NCI-H2227 (cell line): ENCODE measurements around the gene DIP2B.

Source experiments
- DNase-seq: peaks from one replicate; lab custom pipeline; 2025; ENCODE audit not compliant: unreplicated experiment; lab: John Stamatoyannopoulos, UW

DIP2B gene

DNA sequence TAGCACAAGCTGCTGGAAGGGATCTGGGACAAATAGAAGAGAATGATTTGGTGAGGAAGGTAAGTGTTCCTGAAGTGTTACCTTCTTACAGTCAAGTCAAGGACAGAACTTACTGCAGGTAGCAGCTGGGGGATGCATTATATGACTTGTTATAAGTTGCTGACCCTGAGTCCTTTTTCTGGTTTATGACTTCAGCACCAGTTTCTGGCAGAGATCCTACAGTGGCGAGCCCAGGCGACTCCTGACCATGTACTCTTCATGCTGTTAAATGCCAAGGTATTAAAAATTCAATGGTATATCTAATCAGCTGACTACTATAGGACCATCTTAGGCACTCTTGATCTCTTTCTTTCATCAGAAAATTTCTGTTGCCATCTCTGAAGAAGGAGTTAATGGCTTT is 214.0 kb downstream of the DIP2B start:
- DNase-seq, result no peak

DNA sequence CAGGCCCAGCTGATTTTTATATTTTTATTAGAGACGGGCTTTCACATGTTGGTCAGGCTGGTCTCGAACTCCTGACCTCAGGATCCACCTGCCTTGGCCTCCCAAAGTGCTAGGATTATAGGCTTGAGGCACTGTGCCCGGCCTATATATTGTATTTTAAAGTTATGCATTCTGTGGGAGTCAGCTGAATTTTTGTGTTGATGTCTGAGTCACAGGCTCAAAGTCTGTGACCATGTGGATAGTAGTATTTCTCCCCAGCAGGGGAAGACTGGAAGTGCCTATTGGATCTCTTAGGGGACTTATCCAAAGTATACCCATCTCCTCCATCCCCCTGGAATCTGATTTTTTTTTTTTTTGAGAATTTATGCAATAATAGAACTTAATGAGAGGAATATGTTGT is 215.3 kb downstream of the DIP2B start:
- no peak for DNase-seq

DNA sequence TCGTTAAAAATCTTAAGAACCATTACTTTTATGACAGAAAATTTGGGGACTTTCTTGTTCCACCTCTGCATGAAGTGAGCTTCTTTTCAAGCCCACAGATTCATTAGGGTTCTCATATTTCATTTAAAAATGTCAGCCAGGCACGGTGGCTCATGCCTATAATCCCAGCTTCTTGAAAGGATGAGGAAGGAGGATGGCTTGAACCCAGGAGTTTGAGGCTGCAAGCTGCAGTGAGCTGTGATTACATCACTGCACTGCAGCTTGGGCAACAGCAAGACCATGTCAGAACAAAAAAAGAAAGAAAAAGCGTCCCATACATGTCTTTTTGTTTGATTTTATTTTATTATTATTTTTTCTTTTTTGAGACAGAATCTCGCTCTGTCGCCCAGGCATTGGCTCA is 215.7 kb downstream of the DIP2B start:
- DNase-seq, result no peak

DNA sequence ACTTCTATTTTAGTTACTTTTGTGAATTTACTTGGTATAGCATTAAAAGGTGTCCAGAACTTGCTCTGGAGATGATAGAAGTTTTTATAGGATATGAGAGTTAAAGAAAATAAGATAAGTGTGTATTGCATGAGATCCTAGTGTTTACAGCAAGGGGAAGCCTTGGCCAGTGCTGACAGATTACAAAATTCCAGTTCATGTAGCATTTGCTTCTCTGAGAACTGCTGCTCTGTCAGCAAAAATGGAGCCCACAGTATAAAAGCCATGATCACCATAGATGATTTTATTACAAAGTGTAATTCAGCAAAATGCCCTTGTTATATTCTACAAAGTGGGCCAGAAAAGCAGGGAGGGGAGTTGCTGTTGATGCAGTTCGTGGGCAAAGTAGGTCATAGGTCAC is 219.1 kb downstream of the DIP2B start:
- no peak for DNase-seq

DNA sequence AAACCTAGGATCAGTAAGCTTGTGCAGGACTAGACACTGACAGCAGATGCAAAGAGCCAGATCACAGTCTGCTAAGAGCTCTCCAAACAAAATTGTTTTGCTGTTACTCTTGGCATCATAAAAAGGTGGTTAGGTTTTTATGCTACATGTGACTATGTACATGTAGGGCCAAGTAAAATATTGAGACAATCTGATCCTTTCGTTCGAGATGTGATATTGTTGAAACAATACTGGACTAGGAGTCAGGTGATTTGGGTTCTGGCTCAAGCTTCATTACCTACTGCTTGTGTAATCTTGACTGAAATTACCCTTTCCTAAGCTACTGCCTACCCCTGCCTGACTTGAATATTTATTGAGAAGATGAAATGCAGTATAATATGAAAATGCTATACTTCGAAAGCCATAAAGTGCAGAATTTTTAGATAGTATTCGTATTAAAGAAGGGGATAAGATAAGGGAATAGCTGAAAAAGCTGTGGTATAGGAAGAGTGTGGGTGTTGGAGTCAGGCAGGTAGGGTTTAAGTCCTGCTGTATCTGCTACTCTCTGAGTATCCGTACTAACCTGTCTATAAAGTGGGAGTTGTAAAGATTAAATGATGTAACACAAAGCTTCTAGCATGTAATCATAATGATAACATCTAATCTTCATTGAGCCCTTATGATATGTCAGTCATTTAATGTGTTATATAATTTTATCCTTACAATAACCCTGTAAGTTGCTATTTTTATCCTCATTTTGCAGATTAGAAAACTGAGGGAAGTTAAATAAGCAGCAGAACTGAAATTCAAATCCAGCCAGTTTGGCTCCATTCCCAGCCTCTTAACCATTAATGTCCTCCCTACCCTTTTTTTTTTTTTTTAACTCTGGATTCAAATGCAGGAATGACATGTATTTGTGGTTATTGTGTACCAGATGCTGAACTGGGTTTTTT is 220.5 kb downstream of the DIP2B start:
- DNase-seq, result no peak

DNA sequence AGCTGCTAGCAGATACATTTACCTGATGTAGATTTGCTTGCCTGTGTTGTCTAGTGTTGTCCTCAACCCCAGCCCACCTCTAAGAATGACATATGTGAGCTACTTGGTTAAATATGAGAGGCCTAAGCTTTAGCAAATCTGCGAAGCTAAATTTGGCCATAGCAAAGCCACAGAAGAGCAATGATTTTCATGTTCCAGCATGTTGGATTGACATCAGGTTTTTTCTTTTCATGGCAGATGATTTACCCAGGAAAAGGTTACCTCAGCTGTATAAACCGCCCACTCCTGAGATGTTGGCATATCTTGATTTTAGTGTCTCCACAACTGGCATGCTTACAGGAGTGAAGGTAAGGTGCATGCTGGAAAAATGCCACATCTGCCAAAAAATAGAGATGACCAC is 222.7 kb downstream of the DIP2B start:
- no peak for DNase-seq

DNA sequence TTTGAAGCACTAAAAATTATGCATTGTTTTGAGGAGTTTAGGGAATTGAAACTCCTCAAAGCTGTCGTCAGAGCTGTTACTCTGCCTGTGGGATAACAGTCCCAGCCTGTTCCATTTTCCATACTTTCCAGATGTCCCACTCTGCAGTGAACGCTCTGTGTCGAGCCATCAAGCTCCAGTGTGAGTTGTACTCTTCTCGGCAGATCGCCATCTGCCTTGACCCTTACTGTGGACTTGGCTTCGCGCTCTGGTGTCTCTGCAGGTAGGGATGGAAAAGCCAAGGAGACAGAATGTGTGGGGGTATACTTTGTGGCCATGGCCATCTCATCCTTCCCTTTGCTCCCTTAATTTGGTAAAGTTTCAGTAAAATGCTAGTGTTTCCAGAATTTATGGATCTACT is 223.6 kb downstream of the DIP2B start:
- no peak for DNase-seq

DNA sequence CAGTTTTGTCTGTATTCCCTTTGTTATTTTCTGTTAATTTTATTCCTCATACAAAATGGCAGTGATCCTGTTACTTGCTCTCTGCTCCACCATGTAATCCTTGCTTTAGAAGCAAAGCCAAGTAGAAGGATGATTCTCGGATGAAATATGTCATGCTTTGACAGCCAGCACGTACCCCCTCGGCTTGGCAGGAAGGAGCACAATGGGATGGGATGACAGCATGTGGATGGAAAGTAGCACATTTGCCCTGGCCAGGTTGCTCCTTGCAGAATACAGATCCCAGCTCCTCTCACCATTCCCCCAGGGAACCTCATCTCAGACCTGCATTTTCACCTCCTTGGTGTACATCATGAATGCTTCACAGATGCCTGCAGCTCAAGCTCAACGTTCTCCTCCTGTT is 224.1 kb downstream of the DIP2B start:
- DNase-seq, result no peak

DNA sequence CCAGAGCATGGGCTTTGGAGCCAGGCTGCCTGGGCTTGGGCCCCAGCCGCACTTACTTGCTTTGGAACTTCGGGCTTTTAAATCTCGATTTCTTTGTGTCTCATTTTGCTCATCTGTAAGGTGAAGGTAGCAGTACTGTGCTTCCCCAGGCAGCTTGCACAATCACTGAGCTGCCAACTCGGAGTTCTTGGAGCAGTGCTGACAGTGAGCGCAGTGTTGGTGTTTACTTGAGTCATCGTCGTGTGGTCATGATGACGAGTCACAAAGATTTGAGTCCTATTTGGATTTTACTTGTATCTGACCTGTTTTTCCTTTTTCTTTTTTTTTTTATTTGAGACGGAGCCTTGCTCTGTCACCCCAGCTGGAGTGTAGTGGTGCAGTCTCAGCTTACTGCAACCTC is 227.8 kb downstream of the DIP2B start:
- no peak for DNase-seq

DNA sequence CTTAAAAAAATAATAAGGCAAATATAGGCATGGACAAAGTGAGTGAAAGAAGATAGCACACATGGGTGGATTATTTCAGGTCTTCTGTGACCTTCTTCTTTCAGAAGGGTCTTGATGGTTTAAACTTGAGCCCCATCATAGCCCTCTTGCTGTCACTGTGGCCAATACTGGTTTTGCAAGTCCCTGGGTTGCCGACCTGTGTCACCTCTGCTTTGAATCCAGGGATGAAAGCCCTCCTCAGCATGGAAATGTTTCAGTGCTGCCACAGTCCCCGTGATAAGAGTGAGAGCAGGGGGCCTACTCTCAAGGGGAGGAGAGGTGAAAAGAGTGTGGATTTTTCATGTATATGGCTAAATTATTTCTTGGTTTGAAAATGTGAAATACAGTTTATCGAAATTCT is 228.9 kb downstream of the DIP2B start:
- no peak for DNase-seq

DNA sequence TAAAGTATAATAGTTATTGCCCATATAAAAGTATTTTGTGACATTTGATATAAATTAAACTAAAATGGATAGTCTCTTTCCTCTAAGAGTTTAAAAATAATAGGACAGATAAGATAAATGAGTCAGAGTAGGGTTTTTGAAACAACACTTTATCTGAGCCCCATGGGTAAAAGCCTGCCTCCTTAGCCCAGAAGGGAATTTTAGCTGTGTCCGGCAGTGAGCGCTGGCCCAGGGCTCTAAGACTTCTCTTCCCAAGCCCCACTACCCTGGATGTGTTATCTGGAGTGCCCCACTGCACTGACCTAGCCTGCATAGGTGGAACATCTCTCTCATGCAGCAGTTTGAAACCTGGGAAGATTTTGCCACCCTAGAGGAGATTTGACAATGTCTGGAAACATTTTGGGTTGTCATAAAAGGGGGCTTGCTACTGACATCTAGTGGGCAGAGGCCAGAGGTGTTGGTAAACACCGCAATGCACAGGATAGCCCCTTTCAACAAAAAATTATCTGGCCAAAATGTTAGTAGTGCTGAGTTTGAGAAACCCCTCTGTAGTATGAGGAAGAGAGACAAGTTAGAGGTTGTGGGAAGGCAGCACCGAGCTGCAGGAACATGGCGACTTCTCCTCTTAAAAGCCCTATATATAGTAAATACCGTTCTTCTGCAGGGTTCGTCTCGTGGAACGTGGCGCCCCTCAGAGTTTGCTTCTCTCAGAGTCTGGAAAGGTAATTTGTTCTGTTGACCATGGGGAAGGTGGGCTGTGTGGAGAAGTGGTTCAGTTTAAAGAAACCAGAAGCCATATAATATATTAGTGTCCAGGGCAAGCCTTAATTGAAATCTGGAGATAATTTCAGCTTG is 229.9 kb downstream of the DIP2B start:
- DNase-seq, result peak; percentile 26

DNA sequence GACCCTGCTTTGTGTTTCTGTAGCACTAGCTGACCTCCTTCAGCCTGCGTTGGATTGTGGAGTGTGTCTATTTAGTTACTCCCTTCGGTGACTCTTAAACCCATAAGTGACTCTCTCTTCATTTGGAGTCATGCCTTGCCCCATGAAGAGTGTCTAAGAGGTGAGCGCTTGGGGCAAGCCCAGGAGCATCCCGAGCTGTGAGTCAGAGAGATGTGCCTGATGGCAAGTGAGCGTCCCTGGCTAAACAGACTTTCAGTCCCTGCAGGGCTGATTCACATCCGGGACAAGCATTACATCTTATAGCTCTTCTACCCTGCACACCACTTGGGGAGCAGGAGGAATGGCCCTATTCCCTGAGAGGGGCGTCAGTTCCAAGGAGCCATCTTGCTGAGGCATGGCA is 234.8 kb downstream of the DIP2B start:
- no peak for DNase-seq

DNA sequence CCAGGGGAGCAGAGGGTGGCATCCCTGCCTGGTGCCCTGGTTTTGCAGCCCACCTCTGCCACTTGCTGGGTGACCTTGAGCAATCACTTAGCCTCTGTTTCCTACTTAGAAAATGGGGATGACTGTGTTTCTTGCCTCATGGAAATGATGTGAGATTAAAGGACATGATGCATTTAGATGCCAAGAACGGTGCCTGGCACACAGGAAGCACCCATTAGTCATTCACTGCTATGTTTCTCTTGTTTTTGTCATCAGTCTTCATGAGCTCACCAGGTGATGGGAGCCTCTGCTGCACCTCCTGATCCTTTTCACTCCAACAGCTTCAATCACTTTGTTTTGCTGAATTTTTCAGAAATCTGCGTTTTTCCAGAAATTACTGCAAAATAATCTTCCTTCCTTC is 235.5 kb downstream of the DIP2B start:
- DNase-seq, result no peak

DNA sequence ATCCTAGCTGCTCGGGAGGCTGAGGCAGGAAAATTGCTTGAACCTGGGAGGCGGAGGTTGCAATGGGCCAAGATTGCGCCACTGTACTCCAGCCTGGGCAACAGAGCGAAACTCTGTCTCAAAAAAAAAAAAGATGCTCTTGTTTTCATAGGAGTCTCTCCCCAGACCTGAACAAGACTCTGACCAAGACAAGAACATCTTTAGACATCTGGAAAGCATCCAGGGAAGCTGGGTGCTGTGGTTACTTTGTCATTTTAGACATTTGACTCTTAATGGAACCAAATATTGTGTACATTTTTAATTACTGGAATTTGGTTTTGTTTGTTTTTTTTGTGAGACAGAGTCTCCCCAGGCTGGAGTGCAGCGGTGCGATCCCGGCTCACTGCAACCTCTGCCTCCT is 238.0 kb downstream of the DIP2B start:
- DNase-seq, result no peak

DNA sequence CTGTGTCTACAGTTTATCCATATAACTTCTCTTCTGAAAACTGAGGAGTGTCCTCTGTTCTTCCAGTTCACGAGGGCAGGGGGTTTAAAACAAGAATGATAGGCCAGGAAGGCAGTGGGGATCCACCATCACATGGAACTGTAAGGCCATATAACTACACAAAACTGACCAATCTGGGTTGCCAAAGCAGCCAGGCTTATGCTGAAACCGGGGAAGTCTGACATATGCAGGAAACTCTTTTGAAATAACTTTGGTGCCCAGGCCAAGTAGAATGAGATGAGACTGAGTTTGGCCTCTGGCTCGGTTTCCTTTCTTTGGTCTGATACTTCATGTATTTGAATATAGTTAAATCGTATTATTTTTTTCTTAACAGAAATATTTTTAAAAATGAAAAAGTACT is 241.1 kb downstream of the DIP2B start:
- no peak for DNase-seq

DNA sequence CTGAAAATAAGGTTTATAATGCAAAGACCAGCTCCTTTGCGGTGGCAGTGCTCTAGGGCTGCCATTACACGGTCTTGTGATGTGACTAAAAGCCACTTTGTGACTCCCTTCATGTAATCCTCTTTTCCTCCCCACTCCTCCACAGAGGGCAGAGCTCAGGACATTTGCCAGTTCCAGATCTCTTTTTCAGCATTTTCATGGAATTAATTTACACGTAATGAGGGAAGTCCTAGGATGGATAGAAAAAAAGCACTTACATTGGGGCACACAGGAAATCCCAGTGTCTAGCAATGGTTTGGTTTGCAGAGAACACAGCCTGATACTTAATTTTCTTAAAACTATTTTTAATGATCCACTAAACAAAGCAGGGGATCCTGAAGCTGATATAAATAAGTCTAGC is 241.6 kb downstream of the DIP2B start:
- no peak for DNase-seq

DNA sequence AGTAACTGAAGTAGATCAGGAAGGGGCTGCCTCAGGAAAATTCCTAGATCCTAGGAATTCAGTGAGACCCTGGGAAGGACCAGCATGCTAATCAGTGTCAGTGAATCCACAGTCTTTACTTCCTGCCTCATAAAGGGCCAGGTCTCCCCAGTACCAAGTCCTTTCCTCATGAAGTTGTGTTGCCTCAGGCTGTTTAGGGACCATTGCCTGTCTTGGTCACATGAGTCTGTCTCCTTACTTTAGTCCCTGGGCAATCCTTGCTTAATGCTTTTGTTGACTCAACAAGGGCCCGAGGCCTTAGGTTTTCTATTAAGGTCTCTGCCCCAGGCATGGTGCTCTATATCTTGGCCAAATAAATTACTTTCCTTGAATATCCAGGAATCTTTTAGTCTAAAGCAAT is 243.0 kb downstream of the DIP2B start:
- DNase-seq, result no peak

DNA sequence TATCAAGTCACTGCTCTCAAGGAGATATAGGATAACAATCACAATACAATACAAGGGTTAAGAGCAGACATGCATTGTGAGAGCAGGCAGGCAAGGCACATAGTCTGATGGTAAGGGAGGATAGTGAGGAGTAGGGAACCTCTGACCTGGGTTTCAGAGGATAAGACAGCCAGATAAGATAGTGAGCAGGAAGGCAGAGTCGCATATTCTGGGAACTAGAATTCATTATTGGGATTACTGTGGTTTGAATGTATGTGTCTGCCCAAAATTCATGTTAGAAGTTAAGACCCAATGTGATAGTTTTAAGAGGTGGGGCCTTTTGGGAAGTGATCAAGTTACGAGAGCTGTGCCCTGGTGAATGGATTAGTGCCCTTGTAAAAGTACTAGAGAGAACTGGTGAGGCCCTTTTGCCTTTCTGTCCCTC is 244.7 kb downstream of the DIP2B start:
- DNase-seq, result no peak

DNA sequence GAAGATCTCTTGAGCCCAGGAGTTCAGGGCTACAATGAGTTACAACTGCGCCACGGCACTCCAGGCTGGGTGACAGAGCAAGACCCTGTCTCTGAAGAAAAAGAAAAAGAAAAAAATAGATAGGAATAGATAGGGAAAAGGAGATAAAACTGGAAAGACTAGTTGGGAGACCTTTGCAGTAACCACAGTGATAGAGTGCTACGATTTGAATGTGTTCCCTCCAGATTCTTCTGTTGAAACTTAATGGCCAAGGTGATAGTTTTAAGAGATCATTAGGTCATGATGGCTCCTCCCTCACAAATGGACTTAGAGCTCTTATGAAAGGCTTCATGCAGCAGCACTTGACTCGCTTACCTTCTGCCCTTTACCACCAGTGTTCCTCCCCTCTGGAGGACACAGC is 245.6 kb downstream of the DIP2B start:
- DNase-seq, result no peak

DNA sequence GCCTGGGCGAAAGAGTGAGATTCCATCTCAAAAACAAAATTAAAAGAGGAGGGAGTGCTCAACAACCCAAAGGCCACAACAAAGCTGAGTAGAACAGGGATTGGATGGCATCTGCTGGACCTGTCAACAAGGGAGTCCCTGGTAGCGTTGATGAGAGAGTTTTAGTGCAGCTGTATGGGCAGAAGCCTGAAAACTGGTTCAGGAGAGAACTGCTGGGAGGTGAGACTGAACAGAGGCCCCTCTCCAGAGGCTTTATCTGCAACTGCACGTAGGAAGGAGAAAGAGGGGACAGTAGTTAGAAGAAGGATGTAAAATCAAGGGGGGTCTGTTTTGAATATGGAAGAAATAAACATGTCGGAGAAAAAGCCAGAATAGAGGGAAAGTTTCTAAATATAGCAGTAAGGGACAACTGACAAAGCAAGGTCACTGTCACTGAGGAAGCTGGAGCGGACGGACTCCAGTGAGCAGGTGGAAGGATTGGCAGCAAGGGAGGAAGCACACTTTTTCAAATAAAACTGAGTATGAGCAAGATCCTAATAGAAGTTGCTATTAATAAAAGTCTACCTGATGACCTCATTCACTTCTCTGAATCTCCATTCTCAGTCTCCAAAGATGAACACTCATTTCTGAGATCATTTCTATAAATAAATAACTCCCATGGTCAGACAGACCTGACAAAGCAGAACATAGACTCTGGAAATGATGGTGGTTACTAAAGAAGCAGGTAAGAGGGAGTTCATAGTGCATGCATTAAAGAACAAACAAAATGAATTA is 247.3 kb downstream of the DIP2B start:
- no peak for DNase-seq

DNA sequence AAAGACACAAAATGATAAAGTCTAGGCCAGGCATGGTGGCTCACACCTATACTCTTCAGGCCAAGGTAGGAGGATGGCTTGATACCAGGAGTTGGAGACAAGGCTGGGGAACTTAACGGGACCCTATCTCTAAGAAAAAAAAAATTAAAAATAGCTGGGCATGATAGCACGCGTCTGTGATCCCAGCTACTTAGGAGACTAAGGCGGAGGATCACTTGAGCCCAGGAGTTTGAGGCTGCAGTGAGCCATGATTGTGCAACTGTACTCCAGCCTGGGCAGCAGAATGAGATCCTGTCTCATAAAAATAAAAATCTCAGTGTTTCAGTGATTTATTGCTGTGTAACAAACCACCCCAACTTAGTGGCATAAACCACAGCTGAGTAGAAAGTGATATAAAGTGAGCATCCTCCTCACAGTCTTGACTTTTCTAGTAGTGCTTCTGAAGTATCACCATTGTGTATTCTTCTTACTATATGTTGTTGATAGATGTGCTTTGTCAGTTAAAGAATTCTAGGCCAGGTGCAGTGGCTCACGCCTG is 248.5 kb downstream of the DIP2B start:
- DNase-seq, result no peak
